ENCODE results near the gene ACACB.

ACACB gene

GRCh38 chr12:109097435-109098182 lies 18.8 kb upstream of the ACACB start, which contains the start of gene UNG:
TSS of gene UNG (plus strand) at chr12:109097597. CDS start at chr12:109097680, 83 bp downstream.
- POLR2A ChIA-PET = interaction anchor here (0.6 kb wide), 1 partner anchor 462 kb away, joined by 7 read pairs; no protein-coding TSS in a partner anchor
- CTCF ChIA-PET = interaction anchor here (1.1 to 1.3 kb wide), 3 partner anchors 10 to 15 kb away, joined by 3 to 5 read pairs (median 4); no protein-coding TSS in a partner anchor
- DNase-seq (ENCODE audit: extremely low spot score) = peak; percentile 99
- TF ChIP-seq, protein P1, sequence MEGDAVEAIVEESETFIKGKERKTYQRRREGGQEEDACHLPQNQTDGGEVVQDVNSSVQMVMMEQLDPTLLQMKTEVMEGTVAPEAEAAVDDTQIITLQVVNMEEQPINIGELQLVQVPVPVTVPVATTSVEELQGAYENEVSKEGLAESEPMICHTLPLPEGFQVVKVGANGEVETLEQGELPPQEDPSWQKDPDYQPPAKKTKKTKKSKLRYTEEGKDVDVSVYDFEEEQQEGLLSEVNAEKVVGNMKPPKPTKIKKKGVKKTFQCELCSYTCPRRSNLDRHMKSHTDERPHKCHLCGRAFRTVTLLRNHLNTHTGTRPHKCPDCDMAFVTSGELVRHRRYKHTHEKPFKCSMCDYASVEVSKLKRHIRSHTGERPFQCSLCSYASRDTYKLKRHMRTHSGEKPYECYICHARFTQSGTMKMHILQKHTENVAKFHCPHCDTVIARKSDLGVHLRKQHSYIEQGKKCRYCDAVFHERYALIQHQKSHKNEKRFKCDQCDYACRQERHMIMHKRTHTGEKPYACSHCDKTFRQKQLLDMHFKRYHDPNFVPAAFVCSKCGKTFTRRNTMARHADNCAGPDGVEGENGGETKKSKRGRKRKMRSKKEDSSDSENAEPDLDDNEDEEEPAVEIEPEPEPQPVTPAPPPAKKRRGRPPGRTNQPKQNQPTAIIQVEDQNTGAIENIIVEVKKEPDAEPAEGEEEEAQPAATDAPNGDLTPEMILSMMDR (IDR thresholded peaks at IDR 0.05; ENCODE audit: control extremely low read depth, extremely low read depth, low read depth, missing control alignments) = no peak

GRCh38 chr12:109098183-109098604 lies 18.2 kb upstream of the ACACB start:
- TF ChIP-seq, protein P1 (IDR thresholded peaks at IDR 0.05; ENCODE audit: control extremely low read depth, extremely low read depth, low read depth, missing control alignments) = no peak
- POLR2A ChIA-PET = interaction anchor here (0.6 kb wide), 1 partner anchor 336 kb away, joined by 3 read pairs; no protein-coding TSS in a partner anchor
- CTCF ChIA-PET = interaction anchor here (1.1 to 1.3 kb wide), 4 partner anchors 10 to 291 kb away, joined by 3 to 5 read pairs (median 4); no protein-coding TSS in a partner anchor

DNA sequence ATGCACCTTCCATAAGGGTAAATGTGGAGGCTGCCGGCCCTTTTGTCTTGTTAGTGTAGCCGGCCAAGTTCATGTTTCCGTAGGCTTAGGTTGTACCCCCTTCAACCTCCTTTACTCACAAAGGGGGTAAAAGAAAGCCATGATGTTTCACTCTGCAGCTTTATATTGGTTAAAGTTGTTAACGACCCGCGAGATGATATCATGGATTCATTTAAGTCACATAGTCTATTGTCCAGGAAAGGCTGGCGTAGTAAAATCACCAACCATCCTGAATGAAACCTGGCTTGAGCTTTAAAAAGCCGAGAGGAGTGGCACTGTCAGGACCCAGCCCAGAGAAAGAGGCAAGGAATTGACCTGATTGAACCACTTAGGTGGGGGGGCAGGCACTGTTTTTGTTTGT lies 17.7 kb upstream of the ACACB start:
- CTCF ChIA-PET = interaction anchor here (1.1 to 1.3 kb wide), 4 partner anchors 9 to 291 kb away, joined by 3 to 5 read pairs (median 4); no protein-coding TSS in a partner anchor
- DNase-seq (ENCODE audit: extremely low spot score) = no peak
- TF ChIP-seq, protein P1 (IDR thresholded peaks at IDR 0.05; ENCODE audit: control extremely low read depth, extremely low read depth, low read depth, missing control alignments) = no peak
- POLR2A ChIA-PET = interaction anchor here (0.6 kb wide), 1 partner anchor 337 kb away, joined by 3 read pairs; no protein-coding TSS in a partner anchor

More at GRCh38 chr12:109098183-109098604, 18.2 kb upstream of the ACACB start:
- no peak for DNase-seq (ENCODE audit: extremely low spot score)

DNA sequence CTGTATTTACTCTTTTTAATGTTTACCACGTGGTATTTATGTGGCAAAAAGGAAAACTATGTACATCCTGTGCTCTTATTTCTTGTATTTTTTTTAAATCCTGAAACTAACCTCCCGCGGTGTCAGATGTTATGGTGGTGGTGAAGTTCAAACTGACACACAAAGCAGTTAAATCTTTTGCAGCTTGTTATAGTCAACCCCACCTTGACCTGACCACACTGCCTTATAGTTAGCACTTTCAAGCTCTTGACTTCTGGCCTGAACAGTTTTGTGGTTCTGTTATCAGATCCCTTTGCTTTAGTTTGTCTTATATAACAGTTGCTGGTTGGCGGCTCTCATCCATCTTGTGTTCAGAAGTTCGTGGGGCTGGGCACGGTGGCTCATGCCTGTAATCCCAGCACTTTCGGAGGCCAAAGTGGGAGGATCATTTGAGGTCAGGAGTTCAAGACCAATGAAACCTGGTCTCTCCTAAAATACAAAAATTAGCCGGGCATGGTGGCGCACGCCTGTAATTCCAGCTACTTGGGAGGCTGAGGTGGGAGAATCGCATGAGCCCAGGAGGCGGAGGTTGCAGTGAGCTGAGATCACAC lies 16.9 kb upstream of the ACACB start:
- CTCF ChIA-PET = interaction anchor here (1.2 to 1.9 kb wide), 2 partner anchors 13 to 292 kb away, joined by 3 to 13 read pairs; no protein-coding TSS in a partner anchor
- no peak for DNase-seq (ENCODE audit: extremely low spot score)

DNA sequence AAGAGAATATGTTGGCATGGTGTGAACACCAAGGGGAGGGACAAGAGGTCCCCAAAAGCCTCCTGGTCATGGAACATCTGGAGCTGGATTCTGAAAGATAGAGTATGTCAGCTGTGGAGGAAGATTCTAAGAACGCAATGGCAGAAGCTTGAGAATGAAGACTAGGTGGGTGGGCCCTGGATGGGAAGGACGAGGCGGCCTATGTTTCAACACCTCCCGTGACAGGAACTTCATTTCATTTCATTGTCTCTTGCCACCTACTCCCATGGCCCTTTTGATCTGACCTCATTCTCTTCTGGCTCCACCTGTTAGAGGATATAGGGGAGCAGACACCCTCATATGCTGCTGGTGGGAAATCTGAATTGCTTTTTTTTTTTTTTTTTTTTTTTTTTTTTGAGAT lies 15.6 kb upstream of the ACACB start:
- POLR2A ChIA-PET = no interaction called here

More for the DNA sequence above, 16.9 kb upstream of the ACACB start:
- TF ChIP-seq, protein P1 (IDR thresholded peaks at IDR 0.05; ENCODE audit: control extremely low read depth, extremely low read depth, low read depth, missing control alignments) = no peak
- POLR2A ChIA-PET = interaction anchor here (0.6 kb wide), 2 partner anchors 21 to 87 kb away, joined by 3 to 4 read pairs; no protein-coding TSS in a partner anchor

More for the DNA sequence above, 15.6 kb upstream of the ACACB start:
- CTCF ChIA-PET = interaction anchor here (1.4 to 1.9 kb wide), 3 partner anchors 9 to 14 kb away, joined by 3 to 13 read pairs (median 5); no protein-coding TSS in a partner anchor
- TF ChIP-seq, protein P1 (IDR thresholded peaks at IDR 0.05; ENCODE audit: control extremely low read depth, extremely low read depth, low read depth, missing control alignments) = no peak
- DNase-seq (ENCODE audit: extremely low spot score) = no peak
